Natural killer cell (primary cell): ENCODE results near the gene ZSWIM4. TPM values are rescaled to one million over a fixed set of nuclear protein-coding genes. Genes with fewer than 3 reads are reported as not detected.

Experiments
- ATAC-seq, 3 donors: fragments of 150-1000 bp in 2 of 3; fragments of 200-7000 bp in 1 of 3; cut with Tn5 transposase; 1 replicate in 1 of 3; 2 replicates in 2 of 3; pipeline ENCODE4 v1.10.0; 2021; ENCODE audit warnings: mild to moderate bottlenecking in 2 of 3, moderate library complexity in 2 of 3
- DNase-seq, 2 donors: peaks; one replicate each; pipeline versions ENCODE4 v3.0.0 to v3.0.0-alpha.2; 2013 to 2021; ENCODE audit warnings: mixed read lengths in 1 of 2
- H3K27ac ChIP-seq: one replicate; pipeline ENCODE4 v1.5.1; 2013; ENCODE audit warnings: mild to moderate bottlenecking, low read length
- H3K27me3 ChIP-seq: one replicate; pipeline ENCODE4 v1.6.1; 2013; ENCODE audit warnings: low read length; ENCODE audit not compliant: control insufficient read depth, insufficient read depth
- H3K36me3 ChIP-seq: one replicate; pipeline ENCODE4 v1.6.1; 2013; ENCODE audit warnings: low read length; ENCODE audit not compliant: control insufficient read depth, insufficient read depth
- H3K4me1 ChIP-seq: one replicate; pipeline ENCODE4 v1.6.1; 2013; ENCODE audit warnings: low read length; ENCODE audit not compliant: control insufficient read depth, insufficient read depth
- H3K4me3 ChIP-seq: one replicate; pipeline ENCODE4 v1.5.1; 2013; ENCODE audit warnings: low read length
- H3K9me3 ChIP-seq: one replicate; pipeline ENCODE4 v1.6.1; 2013; ENCODE audit warnings: low read length; ENCODE audit not compliant: control insufficient read depth, insufficient read depth
- H3K27ac Mint-ChIP-seq, 2 donors: one replicate each; pipeline ENCODE4 v1.8.0; 2022; ENCODE audit warnings: mild to moderate bottlenecking in 2 of 2, mixed read lengths in 2 of 2, moderate library complexity in 1 of 2
- H3K27me3 Mint-ChIP-seq, 2 donors: one replicate each; pipeline ENCODE4 v1.8.0; 2022; ENCODE audit warnings: low read depth in 2 of 2, mixed read lengths in 2 of 2
- H3K36me3 Mint-ChIP-seq: one replicate; pipeline ENCODE4 v1.8.0; 2022; ENCODE audit warnings: mixed read lengths
- H3K4me1 Mint-ChIP-seq, 2 donors: one replicate each; pipeline ENCODE4 v1.8.0; 2022; ENCODE audit warnings: mixed read lengths in 2 of 2
- H3K4me3 Mint-ChIP-seq: one replicate; pipeline ENCODE4 v1.8.0; 2022; ENCODE audit warnings: mild to moderate bottlenecking, moderate library complexity, mixed read lengths
- H3K9me3 Mint-ChIP-seq, 2 donors: one replicate each; pipeline ENCODE4 v1.8.0; 2022; ENCODE audit warnings: mixed read lengths in 2 of 2
- WGBS: methylation state at CpG from one replicate; pipeline ENCODE4 v1.1.7; 2013; ENCODE audit warnings: missing lambda C conversion rate; ENCODE audit not compliant: insufficient coverage; 5-methylcytosine and 5-hydroxymethylcytosine counted together
- intact Hi-C: fragments of 100-400 bp; cut with micrococcal nuclease; formaldehyde crosslinking; loops from one replicate; pipeline ENCODE4 v1.14.2; 2022
- total RNA-seq, 4 donors: library from RNA; stranded (reverse); fragments of 120-200 nt in 1 of 4; gene quantifications; one replicate each; pipeline versions ENCODE4 v1.2.3 to v1.2.4, GENCODE V29; 2013 to 2022
- TF ChIP-seq, protein P1 (sequence below): fragments of 200-600 bp; IDR thresholded peaks from one replicate; pipeline ENCODE4 v1.8.0; 2022; ENCODE audit warnings: antibody characterized with exemption

ZSWIM4 gene
- total RNA-seq, 3 donors from 2014 or later (not counting 1 experiment from before 2014, with no cell fraction given), result 5.8 to 5.9 (median 5.9) TPM

DNA sequence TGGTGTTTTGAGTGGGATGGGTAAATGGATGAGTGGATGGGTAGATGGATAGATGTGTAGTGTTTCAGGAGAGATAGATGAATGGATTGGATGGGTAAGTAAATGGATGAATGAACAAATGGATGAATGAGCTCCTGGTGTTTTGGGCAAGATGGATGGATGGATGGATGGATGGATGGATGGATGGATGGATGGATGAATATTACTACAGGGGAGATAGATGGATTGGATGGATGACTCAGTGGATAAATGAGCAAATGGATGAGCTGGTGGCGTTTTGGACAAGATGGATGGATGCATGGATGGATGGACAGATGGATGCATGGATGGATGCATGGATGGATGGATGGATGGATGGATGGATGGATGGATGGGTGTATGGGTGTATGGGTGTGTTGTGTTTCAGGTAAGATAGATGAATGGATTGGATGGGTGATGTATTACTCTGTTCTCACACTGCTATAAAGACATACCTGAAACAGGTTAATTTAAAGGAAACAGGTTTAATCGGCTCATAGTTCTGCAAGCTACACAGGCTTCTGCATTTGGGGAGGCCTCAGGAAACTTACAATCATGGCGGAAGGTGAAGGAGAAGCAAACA lies 12.3 kb downstream of the ZSWIM4 start:
- H3K27ac Mint-ChIP-seq, result no peak overlapping the region
- no peaks in the 10 kb centered on the region for H3K36me3 Mint-ChIP-seq
- no peaks in the 10 kb centered on the region for H3K27me3 Mint-ChIP-seq
- H3K9me3 Mint-ChIP-seq, result no peaks in the 10 kb centered on the region
- WGBS, result 88% methylated on average over 3 of the region's 3 CpGs
- no peak for ATAC-seq
- TF ChIP-seq, protein P1, sequence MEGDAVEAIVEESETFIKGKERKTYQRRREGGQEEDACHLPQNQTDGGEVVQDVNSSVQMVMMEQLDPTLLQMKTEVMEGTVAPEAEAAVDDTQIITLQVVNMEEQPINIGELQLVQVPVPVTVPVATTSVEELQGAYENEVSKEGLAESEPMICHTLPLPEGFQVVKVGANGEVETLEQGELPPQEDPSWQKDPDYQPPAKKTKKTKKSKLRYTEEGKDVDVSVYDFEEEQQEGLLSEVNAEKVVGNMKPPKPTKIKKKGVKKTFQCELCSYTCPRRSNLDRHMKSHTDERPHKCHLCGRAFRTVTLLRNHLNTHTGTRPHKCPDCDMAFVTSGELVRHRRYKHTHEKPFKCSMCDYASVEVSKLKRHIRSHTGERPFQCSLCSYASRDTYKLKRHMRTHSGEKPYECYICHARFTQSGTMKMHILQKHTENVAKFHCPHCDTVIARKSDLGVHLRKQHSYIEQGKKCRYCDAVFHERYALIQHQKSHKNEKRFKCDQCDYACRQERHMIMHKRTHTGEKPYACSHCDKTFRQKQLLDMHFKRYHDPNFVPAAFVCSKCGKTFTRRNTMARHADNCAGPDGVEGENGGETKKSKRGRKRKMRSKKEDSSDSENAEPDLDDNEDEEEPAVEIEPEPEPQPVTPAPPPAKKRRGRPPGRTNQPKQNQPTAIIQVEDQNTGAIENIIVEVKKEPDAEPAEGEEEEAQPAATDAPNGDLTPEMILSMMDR, result no peak
- no peak overlapping the region for H3K27ac ChIP-seq
- H3K4me3 ChIP-seq, result no peak overlapping the region
- no peak for DNase-seq
- no peaks in the 10 kb centered on the region for H3K27me3 ChIP-seq
- H3K4me3 Mint-ChIP-seq, result no peak overlapping the region
- H3K4me1 Mint-ChIP-seq, result no peaks in the 10 kb centered on the region
- intact Hi-C loops, result no loop called here
- no peaks in the 10 kb centered on the region for H3K9me3 ChIP-seq
- peaks cover 4% of the 10 kb centered on the region for H3K36me3 ChIP-seq
- H3K4me1 ChIP-seq, result no peaks in the 10 kb centered on the region

DNA sequence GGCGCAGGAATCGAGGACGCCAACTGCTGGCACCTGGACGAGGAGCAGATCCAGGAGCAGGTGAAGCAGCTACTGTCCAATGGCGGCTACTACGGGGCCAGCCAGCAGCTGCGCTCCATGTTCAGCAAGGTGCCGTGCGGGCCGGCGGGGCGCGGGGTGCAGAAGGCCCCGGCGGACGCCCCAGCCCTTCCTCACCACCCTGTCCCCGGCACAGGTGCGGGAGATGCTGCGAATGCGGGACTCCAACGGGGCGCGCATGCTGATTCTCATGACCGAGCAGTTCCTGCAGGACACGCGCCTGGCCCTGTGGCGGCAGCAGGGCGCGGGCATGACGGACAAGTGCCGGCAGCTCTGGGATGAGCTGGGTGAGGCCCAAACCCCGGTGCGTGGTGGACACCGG lies 13.6 kb downstream of the ZSWIM4 start:
- TF ChIP-seq, protein P1, result no peak
- Histone ChIP-seq H3K4me1 (no peaks in the 10 kb centered on the region), H3K27ac (no peak overlapping the region), H3K27me3 (no peaks in the 10 kb centered on the region), H3K36me3 (peaks cover 4% of the 10 kb centered on the region), H3K9me3 (no peaks in the 10 kb centered on the region), H3K4me3 (no peak overlapping the region)
- WGBS, result 97% methylated on average over 34 of the region's 34 CpGs
- H3K27ac Mint-ChIP-seq, result no peak overlapping the region
- intact Hi-C loops, result no loop called here
- no peak for ATAC-seq
- no peaks in the 10 kb centered on the region for H3K27me3 Mint-ChIP-seq
- H3K4me3 Mint-ChIP-seq, result no peak overlapping the region
- no peak for DNase-seq
- H3K4me1 Mint-ChIP-seq, result no peaks in the 10 kb centered on the region
- H3K36me3 Mint-ChIP-seq, result no peaks in the 10 kb centered on the region
- H3K9me3 Mint-ChIP-seq, result no peaks in the 10 kb centered on the region

DNA sequence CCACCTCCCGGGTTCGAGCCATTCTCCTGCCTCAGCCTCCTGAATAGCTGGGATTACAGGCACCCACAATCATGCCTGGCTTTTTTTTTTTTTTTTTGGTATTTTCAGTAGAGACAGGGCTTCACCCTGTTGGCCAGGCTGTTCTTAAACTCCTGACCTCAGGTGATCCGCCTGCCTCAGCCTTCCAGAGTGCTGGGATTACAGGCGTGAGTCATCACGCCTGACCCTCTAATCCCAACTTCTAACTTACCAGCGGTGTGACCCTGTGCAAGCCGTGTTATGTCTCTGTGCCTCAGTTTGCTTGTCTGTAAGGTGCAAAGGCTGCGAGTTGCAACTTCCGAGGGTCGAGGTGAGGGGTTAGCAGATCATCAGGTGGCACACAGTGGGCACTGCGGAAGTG lies 17.3 kb downstream of the ZSWIM4 start:
- Mint-ChIP-seq H3K4me1 (no peaks in the 10 kb centered on the region), H3K27ac (no peak overlapping the region), H3K27me3 (no peaks in the 10 kb centered on the region), H3K36me3 (no peaks in the 10 kb centered on the region), H3K4me3 (no peak overlapping the region), H3K9me3 (no peaks in the 10 kb centered on the region)
- H3K9me3 ChIP-seq, result no peaks in the 10 kb centered on the region
- H3K27me3 ChIP-seq, result no peaks in the 10 kb centered on the region
- no peaks in the 10 kb centered on the region for H3K4me1 ChIP-seq
- no peak overlapping the region for H3K27ac ChIP-seq
- TF ChIP-seq, protein P1, result no peak
- no peak for ATAC-seq
- H3K4me3 ChIP-seq, result no peak overlapping the region
- no peak for DNase-seq
- intact Hi-C loops, result no loop called here
- 96% methylated on average over 11 of the region's 11 CpGs for WGBS
- H3K36me3 ChIP-seq, result peaks cover 4% of the 10 kb centered on the region

DNA sequence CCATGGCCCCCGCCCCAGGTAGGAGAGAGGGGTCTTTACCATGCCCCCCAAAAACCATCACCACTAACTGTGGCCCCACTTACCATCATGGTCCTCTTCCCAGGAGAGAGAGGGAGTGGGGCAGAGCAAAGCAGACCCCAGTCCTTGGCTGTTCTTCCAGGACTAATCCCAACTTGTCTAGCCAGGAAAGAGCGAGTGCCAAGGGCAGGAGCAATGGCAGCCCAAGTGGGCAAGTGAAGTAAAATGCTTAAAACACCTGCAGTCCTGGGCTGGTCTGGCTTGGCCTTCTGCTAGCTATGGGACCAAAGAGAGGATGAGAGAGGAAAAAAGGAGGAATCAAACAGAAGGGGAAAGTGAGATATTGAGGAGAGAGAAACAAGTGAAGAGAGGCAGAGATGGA lies 17.9 kb downstream of the ZSWIM4 start:
- WGBS, result 96% methylated on average over 1 of the region's 2 CpGs
- Histone ChIP-seq H3K36me3 (peaks cover 4% of the 10 kb centered on the region), H3K27me3 (no peaks in the 10 kb centered on the region), H3K4me3 (no peak overlapping the region), H3K4me1 (no peaks in the 10 kb centered on the region), H3K9me3 (no peaks in the 10 kb centered on the region), H3K27ac (no peak overlapping the region)
- ATAC-seq (no peak), DNase-seq (no peak)
- H3K4me1 Mint-ChIP-seq, result no peaks in the 10 kb centered on the region
- no peaks in the 10 kb centered on the region for H3K9me3 Mint-ChIP-seq
- TF ChIP-seq, protein P1, result no peak
- no peak overlapping the region for H3K4me3 Mint-ChIP-seq
- no peaks in the 10 kb centered on the region for H3K27me3 Mint-ChIP-seq
- no peak overlapping the region for H3K27ac Mint-ChIP-seq
- intact Hi-C loops, result no loop called here
- no peaks in the 10 kb centered on the region for H3K36me3 Mint-ChIP-seq
